GM23248 (cell line): ENCODE measurements around the gene PRSS1.

Experiments
- EZH2 ChIP-seq: fragments of 200-600 bp; sonication (generic); IDR thresholded peaks from 2 replicates; pipeline ENCODE4 v1.6.1; 2018; ENCODE audit warnings: antibody characterized with exemption, mild to moderate bottlenecking; ENCODE audit not compliant: insufficient read depth, poor library complexity, severe bottlenecking
- EZH2phosphoT487 ChIP-seq: fragments of 200-600 bp; sonication (generic); IDR thresholded peaks from 2 replicates; pipeline ENCODE4 v1.6.1; 2018; ENCODE audit warnings: antibody characterized with exemption, moderate library complexity, mild to moderate bottlenecking, low read depth; ENCODE audit not compliant: insufficient read depth

GRCh38 chr7:142785841-142786250 is 36.6 kb downstream of the PRSS1 start:
- TF ChIP-seq EZH2phosphoT487 (no peak), EZH2 (no peak)
